Hematopoietic multipotent progenitor cell treated with erythropoietin and hydrocortisone succinate and interleukin-3 and kit ligand, for 4 days (in vitro differentiated cells): ENCODE results near the gene BAK1.
"Not testable (repeated sequence)": the region's sequence is repeated elsewhere in the genome, so short reads cannot be mapped to it uniquely, and the experiment has no call there.

Experiments
- DNase-seq: peaks from one replicate; pipeline ENCODE4 v3.0.0-alpha.2; 2015

BAK1 gene

GRCh38 chr6:33585403-33586107, 5.5 kb upstream of the BAK1 start:
- DNase-seq = peak; percentile 92

GRCh38 chr6:33584700-33585402, 4.8 kb upstream of the BAK1 start:
- no peak for DNase-seq

GRCh38 chr6:33583591-33584155, 3.6 kb upstream of the BAK1 start:
- no peak for DNase-seq

- no peak for DNase-seq
Observed at GRCh38 chr6:33581186-33581585, 1.1 kb upstream of the BAK1 start.

GRCh38 chr6:33578588-33579011, 1.5 kb downstream of the BAK1 start:
- peak; percentile 65 for DNase-seq

GRCh38 chr6:33578164-33578563, 1.9 kb downstream of the BAK1 start:
- no peak for DNase-seq

GRCh38 chr6:33577718-33578117, 2.4 kb downstream of the BAK1 start:
- DNase-seq = no peak

GRCh38 chr6:33577106-33577535, 3.0 kb downstream of the BAK1 start:
- peak; percentile 87 for DNase-seq

- no peak for DNase-seq
Observed at GRCh38 chr6:33576668-33577067, 3.4 kb downstream of the BAK1 start.

- DNase-seq = no peak
Observed at GRCh38 chr6:33575211-33575610, 4.9 kb downstream of the BAK1 start.

GRCh38 chr6:33571637-33572316, 8.3 kb downstream of the BAK1 start:
- DNase-seq = no peak

- peak; percentile 99 for DNase-seq
Observed at GRCh38 chr6:33570806-33571636, 9.1 kb downstream of the BAK1 start.

- DNase-seq = no peak
Observed at GRCh38 chr6:33568826-33569570, 11.1 kb downstream of the BAK1 start.

- DNase-seq = no peak
Observed at GRCh38 chr6:33567836-33568235, 12.2 kb downstream of the BAK1 start.

GRCh38 chr6:33566182-33567084, 13.6 kb downstream of the BAK1 start:
- no peak for DNase-seq

- DNase-seq = no peak
Observed at GRCh38 chr6:33558801-33559200, 21.3 kb downstream of the BAK1 start.

- DNase-seq = no peak
Observed at GRCh38 chr6:33557376-33557775, 22.7 kb downstream of the BAK1 start.

- DNase-seq = not testable (repeated sequence)
Observed at GRCh38 chr6:33552883-33553282, 27.2 kb downstream of the BAK1 start.

GRCh38 chr6:33552252-33552651, 27.8 kb downstream of the BAK1 start:
- no peak for DNase-seq

GRCh38 chr6:33551538-33551937, 28.5 kb downstream of the BAK1 start:
- no peak for DNase-seq

GRCh38 chr6:33549896-33550295, 30.2 kb downstream of the BAK1 start:
- no peak for DNase-seq
